ENCODE results near the gene JMJD7.

JMJD7 gene

DNA sequence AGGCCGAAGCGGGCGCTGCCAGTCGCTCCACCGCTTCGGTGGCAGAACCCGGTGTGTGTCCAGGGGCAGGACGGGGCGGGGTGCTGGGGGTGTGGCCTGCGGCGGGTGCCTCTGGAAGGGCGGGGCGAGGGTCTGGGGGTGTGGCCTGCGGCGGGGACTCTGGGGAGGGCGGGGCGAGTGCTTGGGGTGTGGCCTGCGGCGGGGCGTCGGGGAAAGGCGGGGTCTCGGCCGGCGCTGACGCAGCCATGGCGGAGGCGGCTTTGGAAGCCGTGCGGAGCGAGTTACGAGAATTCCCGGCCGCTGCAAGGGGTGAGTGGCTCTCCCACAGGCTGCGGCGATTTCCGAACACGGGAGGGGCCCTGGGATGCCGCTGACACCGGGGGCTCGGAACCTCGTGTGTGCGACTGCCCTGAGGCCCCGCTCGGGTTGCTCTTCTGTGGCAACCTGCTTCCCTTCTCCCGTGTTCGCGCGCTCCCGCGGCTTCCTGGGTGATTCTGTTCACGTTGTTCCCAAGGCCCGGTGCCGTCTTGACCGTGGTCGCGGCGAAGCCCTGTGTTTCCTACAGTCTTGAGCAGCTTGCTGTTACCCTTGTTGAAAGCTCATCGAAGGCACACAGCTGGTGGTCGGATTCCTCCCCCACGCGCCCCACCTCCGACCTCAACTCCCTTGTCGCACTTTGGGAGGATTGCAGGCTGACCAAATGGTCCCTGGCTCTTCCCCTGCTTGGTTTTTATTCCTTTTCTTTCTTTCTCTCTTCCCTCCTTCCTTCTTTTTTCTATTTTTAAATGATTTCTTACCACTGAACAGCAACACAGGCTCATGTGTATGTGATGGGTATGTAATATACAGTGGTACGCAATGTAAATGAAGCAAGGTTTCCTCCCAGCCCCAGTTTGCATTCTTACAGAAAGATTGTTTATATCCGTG lies at the start of gene JMJD7:
TSS of gene JMJD7 (plus strand) at position 213 of the 927 bp plus-strand sequence. CDS start at position 246, 33 bp downstream.
- peak; percentile 91 for DNase-seq

DNA sequence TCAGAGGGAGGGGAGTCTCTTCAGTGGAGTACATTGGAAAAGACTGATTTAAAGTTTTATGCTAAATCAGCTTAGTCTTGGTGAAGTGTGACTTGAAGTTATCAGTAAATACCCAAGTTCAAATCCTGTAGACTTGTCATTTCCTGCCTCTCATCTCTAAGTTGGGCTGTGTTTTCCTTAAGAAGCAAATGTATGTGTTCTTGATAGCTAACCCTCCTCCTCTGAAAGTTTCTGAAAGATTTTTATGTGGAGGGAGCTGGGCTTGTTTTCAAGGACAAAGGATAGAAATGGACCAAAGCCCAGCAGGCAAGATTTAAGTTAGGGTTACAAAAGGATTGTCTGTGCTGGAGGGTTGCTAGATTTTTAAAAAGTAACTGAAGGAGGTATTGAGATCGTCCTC lies 49.4 kb upstream of the JMJD7 start:
- no peak for DNase-seq

DNA sequence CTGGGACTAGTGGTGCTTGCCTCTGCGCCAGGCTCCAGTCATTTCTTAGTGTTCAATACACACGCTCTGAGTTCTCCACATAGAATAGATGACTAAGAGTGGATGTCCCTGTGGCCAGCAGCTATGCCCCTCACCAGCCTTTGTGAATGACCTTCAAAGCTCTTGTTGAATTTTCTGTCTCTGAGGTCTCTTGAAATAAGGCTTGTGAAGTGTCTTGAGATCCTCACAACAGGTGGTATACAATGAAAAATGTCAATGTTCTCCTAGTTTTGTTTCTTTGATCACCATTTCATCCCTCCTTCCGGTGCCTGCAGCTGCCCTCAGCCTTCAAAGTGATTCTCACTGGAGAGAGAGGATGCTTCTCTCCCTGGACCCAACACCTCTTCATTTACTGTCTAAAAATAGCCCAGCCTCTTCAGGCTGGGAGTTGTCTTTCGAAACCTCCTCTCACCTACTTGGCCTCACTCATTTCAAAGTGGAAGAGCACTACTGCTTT lies 48.2 kb upstream of the JMJD7 start:
- peak; percentile 12 for DNase-seq

DNA sequence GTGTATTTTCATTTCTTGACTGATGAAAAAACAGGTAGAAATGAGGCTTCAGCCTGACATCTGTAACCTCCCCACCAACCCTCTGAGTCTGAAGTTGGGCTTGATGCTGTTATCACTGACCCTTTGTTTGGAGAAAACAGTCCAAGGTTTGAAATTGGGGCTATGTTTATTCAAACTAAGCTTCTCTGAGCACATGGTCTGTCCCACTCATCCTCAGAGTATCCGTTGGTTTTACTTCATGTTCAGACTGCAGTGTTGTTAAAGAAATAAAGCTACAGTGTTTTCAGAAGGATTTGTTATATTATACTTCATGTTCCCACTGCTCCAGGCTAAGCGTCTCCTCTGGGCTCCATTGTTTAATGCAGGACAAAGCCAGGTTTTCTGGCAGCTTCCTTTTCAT lies 47.6 kb upstream of the JMJD7 start:
- no peak for DNase-seq

DNA sequence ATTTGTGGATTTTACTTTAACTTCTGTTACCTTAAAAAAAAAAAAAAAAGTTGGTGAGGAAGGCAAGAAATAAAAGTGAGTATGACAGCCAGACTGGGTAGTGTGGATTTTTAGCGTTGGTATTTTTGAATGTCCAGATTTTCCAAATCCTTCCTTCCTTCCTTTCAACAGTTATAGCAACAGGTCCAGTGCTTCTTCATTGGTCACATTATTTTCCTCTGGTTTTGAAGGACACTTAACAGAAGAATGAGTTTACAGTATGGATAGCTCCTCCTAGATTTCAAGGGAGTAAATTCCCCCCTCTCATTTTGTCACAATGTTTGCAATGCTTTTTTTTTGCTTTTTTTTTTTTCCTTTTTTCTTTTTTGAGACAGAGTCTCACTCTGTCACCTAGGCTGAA lies 47.2 kb upstream of the JMJD7 start:
- DNase-seq: no peak

DNA sequence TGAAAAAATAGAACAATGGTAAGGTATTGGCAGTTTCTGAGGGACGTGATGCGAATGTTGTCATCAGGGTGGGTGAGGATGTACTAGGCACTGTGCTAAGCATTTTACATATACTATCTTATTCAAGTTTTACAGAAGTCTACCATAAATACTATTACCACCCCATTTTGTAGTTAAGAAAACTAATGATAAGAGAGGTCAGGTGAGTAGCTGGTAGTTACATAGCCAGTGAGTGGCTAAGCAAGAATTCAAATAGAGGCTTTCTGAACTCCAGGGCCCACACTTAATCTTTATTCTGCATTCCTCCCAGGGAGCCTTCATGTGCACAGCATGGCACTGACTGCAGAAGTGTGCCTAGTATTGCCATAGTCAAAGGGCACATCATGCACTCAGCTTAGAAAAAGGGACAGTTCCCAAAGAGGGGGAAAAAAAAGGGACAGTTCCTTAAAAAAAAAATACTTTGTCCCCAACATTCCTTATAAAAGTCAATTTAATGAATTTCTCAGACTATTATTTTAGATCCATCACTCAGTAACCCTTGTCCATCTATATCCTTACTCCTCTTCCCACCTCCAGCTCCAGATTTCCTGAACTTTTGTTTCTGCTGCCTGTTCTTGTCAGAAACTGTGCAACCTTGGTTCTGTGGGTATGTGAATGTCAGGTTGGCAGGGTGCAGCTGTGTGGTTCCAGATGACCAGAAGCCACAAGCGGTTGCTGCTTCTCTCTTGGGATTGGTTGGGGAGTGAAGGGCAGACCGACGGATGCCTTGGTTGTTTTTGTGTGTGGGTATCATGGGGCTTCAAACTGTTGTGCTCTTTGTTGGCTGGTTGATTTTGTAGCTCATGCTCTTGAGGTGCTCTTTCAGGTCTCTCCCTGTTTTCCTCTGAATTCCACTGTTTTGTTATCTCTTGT lies 45.3 kb upstream of the JMJD7 start:
- DNase-seq: no peak

DNA sequence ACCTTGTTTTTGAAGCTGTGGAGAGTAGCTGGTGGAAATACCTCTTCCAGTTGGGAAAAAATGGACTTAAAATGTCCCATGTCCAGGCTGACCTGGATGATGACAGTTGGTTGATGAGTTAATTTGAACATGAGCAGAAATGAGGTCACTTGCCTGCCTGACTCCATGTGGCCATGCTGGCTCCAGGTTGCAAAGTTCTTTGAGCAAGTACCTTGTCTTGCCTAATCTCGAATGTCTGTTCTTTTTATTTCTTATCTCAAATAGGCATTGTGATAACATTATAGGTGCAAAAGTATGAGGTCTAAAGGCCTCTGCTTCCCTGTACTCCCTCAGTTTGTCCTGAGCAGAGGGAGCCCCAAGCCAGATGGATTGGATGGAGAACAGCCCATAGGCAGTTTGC lies 44.6 kb upstream of the JMJD7 start:
- DNase-seq: no peak

DNA sequence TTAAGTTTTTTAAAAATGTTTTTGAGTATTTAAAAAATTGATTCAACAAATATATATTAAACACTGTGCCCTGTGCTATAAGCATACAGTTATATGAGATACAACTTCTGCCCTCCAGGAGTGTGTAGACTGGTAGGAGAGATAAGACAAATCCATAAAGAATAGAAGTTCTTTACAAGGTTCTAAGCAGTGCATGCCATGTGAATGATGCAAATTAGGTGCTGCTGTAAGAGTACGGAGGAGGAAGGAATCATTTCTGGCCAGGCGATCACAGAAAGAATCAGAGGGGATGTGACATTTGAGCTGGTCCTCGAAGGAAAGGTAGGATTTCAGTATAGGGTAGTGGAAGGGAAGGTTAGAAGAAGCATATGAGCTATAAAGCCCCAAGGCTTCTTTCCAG lies 39.6 kb upstream of the JMJD7 start:
- DNase-seq: no peak

DNA sequence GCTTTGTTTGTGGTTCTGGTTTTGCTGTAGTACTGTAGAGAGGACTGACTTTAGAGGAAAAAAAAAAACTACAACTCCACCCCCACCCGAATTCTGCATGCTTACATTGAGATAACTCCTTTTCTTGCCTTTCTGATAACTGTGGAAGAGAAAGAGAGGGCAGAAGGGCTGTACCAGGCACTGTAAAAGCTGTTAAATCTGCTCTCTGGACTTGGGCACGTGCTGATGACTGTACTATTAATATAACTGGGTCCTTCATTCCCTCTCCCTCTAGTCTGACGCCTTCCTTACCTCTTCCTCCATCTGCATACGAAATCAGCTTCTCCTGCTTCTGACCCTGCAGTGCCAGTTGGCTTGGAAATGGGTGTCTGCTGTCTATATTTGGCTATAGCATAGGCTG lies 38.7 kb upstream of the JMJD7 start:
- no peak for DNase-seq

DNA sequence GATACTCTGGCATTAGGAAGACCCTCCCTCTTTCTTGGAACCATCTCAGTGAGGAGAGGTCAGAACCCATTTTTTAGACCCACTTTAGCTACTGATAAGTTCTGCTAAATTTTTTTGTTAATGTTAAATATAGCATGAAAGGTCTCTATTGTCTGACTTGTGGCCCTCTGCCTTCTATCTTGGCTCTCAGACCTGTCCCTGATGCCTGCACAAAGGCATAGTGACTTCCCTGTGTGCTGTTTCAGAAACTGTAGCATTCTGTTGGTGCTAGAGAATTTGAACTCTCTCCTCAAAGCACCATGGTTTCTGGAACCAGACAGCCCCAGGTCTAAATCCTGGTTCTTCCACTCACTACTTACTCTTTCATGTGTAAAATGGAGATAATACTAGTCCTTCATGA lies 38.2 kb upstream of the JMJD7 start:
- no peak for DNase-seq

DNA sequence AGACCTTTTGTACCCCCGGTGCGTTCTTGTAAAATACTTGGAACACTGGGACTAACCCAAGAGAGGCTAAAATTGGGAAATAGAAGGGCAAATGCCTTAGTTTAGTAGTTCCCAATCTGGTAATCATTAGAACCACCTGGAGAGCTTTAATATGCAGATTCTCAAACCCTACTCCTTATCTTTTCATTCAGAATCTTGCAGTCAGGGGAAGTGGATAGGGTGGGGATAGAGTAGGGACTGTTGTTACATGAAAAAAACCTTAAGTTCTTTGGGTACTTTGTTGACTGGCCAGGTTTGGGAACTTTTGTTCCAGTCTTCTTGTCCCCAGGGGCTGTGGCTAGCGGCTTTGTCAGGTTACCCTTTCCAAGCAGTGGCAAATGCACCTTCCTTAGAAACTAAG lies 37.7 kb upstream of the JMJD7 start:
- no peak for DNase-seq

DNA sequence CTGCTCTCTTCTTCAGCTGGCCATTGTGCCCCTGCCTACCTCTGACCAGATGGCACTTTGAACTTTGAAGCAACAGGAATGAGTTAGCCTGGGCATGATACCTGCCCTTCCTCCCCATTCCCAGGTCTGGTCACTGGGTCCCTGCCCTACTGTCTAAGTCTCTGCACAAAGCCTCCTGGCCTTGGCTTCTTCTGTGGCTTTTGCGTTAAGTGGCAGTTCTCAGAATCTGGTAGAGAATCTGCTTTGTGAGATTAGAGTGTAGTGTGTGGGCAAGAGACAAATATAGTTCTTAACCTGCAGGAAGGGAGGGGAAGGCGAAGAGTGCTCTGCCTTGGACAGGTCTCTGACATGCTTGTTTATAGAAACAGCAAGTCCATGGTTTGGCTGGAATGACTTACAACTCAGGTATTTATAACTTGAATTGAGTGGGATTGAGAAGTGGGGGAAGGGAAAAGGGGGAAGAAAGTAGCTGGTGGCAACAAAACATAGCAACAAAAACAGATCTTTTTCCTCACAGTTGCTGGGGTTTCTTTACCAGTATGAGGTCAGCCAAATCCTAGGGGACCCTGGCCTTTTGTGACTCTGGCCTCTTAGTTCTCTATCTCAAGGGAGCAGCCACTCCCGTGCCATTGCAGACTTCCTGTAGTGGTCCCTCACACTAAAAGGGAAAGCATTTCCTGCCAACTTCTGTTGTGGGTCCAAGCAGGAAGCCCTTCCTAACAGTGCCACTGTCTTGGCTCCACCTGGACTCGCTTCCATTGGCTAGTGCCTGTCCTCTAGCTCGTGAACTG lies 36.9 kb upstream of the JMJD7 start:
- DNase-seq: peak; percentile 8

DNA sequence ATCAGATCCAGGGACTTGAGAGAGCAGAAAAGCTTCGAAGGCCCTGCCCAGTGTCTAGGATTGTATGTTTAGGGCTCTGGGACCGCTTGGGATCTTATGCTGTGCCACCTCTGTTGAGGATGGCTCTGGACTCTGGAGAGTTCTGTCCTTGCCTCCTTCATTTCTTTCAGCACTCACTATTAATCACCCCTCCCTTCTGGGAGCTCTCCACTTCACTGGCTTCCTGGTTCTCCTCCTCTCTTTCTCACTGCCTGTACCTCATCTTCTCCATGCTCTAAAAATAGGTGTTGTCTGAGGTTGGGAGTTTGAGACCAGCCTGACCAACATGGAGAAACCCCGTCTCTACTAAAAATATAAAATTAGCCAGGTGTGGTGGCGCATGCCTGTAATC lies 36.4 kb upstream of the JMJD7 start:
- no peak for DNase-seq

DNA sequence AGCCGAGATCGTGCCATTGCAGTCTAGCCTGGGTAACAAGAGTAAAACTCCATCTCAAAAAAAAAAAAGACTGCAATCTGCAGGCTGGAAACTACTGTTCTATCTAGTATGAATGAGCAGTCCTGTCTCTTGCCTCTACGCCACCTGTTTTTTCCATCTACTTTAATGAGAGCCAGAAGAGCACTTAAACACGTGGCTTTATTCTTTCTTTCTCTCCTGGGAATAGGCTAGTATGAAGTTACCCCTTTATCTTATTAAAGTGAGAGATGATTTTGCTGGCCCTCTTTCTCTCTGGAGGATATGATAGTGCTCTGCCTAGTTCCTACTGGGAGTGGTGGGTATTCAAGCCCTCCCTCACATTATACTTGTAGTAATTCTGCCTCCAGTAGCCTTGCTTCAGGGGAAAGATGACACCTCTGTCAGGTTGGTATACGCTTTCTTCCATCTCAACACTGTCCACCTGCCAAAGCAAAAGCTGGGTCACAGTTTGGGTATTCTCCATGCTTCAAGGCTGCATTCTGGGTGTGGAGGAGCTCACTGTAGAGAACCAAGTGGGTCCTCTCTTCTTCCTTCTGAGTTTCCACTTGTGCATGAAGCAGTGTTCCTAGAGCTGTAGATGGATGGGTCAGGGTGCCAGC lies 35.8 kb upstream of the JMJD7 start:
- no peak for DNase-seq

DNA sequence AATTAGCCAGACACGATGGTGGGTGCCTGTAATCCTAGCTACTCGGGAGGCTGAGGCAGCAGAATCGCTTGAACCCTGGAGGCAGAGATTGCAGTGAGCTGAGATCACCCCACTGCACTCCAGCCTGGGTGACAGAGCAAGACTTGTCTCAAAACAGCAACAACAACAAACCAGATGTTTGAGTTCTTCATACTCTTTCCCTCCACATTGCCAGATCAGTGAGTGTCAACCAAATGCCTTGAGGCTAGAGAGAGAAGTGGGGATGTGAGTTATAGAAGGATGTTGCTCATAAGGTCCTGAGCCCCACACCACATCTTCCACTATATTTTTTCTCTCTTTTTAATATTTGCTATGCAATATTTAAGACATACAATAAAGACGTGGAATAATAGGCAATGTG lies 33.8 kb upstream of the JMJD7 start:
- no peak for DNase-seq

DNA sequence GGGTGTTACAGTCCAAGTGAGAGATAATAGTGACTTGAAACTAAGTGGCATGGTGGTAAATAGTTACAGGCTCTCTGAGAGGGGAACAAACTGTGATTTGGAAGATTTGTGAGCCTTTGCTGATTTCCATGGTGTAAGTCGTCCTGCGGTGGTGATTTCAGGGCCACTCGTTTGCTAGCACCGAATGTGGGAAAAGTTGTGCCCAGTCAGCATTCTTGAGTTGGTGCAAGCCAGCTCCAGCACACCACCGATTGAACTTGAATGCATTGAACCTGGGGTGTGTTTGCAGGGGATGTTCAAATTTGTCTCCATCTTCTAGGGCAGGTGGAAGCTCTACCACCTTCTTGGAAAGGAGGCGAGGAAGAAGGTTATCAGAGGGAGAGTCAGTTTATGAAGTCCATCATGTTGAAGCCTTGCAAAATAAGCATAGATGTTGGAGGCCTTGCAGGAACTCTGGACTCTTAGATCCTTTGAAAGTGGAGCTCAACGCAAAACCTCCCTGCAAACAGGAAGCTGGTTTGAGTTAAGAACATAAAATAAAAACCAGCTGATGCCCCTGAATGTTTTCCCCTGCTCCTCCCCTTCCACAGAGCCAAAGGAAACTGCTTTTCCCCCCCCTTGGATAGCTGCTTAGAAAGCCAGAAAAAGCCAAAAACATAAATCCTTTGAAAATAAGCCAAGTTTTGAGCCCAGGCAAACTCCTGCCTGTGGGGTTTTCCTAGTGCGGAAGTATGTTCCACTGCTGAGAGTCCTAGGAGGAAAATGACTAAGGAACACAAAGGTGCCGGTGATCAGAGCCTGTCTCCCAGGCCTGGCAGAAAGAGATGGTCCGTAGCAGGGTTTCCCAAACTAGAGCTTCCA lies 31.7 kb upstream of the JMJD7 start:
- DNase-seq: no peak

DNA sequence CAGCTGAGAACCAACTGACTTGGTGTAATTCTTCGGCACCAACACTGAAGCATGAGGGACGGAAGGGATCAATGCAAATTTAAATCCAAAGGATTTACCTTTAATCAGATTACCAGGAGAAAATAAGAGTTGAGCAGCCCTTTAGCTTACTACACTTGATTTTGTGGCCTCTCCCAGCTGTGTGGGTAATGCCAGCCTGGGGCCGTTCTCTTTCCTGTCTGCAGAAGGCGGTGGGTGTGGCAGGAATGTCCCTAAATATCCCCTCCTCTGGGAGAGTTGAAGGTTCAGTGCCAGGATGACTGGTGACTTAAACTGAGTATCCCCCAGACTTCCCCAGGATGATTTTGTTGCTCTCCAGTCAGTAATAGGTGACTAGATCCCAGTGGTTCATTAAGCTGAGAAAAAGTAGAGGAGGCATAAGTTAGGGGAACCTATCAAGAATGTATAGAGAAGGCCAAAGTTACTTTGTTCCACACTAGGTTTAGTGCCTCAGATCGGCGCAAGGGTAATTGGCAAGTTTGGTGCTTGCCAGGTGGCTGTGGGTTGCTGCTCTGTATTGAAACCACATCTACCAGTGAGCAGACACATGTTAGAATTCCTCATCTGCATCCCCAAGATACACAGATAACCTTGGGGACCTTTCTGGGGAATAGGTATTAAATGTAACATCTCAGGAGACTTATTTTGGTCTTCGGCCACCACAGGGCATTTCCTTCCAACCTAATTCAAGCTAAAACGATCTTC lies 30.5 kb upstream of the JMJD7 start:
- DNase-seq: no peak

DNA sequence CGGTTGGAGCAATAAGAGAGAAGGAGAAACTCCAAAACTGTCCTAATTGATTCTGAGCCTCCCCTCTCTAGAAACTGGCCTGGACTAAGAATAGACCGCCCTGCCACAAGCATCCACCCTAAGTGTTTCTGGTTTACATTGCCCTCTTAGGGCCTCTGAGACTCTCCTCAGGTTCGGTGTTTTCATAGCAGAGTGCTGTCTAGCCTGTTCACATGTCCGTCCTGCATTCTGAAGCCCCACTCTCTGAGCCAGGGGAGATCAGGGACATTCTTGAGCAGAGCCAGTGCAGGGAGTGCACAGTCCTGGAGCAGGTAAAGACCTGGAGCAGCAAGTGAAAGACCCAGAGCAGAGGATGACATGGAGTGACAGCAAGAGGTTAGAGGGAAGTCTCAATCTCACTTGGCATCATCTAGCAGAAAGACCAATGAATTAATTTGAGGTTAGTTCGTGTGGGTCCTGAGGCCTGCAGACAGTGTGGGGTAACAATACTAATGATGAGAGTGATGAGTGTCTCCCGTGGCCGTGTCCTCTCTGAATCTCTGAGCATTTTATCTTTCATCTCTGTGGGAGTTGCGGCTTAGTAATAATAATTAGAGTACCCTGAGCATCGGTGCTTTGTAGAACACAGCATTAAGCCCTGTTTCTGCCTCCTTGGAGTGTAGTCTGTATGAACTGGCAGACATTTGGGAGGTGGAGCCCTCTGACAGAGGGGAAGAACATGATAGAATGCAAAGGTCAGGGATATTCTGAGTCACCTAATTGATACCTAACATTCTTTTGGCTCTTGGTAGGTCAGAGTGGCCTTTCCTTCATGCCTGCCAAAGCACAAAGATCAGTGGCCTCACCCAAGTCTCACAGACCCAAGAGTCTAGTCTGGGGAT lies 29.0 kb upstream of the JMJD7 start:
- DNase-seq: no peak

DNA sequence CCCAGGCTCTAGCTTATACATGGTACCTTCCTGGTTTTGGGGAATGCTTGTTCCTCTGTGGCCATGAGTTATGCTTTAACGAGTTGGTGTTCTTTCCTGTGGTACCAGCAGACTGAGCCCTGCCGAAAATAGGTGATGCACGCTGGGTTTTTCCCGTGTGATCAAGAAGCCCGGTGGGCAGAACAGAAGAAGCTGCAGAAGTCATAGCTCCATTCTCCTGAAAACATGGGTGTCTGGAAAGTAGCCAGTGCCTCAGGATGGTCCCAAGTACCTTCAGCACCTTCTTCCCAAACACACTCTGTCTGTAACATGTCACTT lies 28.4 kb upstream of the JMJD7 start:
- DNase-seq: no peak

DNA sequence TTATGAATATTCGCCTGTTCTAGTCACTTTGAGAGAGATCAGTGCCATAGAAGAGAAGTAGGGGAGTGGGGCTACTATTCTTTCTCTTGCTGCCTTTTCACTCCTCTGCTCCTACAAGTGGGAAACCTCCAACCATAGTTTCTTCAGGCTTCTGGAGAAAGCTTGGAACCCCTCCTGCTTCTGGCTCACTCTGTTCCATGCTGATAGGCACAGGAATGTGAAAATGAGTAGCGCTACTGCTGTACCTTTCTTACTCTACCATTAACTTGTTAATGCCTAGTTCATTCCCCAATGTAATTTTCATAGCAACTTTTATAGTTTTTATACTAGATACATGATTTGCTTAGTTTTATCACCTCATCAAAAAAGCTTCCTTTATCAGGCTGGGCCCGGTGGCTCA lies 26.7 kb upstream of the JMJD7 start:
- no peak for DNase-seq
